22Rv1 (cell line): ENCODE measurements around the gene WNT9A.

ENCODE experiments used
- ZFX ChIP-seq: fragments of 450-650 bp; IDR thresholded peaks from 2 replicates; pipeline ENCODE4 v1.6.1; 2017; ENCODE audit warnings: antibody characterized with exemption, borderline replicate concordance
- TF ChIP-seq, protein P1 (sequence below): fragments of 450-650 bp; IDR thresholded peaks from 2 replicates; pipeline ENCODE4 v1.5.1; 2017; ENCODE audit warnings: mild to moderate bottlenecking

DNA sequence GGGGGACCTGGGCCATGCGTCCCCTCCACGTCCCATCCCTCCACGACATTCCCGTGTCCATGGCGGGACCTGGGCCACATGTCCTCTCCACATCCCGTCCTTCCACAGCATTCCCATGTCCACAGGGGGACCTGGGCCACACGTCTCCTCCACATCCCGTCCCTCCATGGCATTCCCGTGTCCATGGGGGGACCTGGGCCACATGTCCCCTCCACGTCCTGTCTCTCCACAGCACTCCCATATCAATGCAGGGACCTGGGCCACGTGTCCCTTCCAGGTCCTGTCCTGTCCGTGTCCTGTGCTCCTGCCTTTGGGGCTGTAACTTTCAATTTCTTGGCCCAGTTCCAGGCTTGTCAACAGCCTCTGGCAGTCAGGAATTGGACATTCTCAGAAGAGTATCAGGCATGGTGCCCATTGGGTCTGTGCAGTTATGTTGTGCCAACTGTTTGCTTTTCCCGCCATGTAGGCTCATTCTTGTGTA is 47.1 kb downstream of the WNT9A start:
- TF ChIP-seq, protein P1, sequence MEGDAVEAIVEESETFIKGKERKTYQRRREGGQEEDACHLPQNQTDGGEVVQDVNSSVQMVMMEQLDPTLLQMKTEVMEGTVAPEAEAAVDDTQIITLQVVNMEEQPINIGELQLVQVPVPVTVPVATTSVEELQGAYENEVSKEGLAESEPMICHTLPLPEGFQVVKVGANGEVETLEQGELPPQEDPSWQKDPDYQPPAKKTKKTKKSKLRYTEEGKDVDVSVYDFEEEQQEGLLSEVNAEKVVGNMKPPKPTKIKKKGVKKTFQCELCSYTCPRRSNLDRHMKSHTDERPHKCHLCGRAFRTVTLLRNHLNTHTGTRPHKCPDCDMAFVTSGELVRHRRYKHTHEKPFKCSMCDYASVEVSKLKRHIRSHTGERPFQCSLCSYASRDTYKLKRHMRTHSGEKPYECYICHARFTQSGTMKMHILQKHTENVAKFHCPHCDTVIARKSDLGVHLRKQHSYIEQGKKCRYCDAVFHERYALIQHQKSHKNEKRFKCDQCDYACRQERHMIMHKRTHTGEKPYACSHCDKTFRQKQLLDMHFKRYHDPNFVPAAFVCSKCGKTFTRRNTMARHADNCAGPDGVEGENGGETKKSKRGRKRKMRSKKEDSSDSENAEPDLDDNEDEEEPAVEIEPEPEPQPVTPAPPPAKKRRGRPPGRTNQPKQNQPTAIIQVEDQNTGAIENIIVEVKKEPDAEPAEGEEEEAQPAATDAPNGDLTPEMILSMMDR: no peak
- no peak for TF ChIP-seq ZFX
